Heart right ventricle (tissue), 16 donors: ENCODE measurements around the gene TMEM181. TPM values are rescaled to one million over a fixed set of nuclear protein-coding genes. Genes with fewer than 3 reads are reported as not detected.
A peak's percentile ranks its signal among the peaks of the same experiment; 100 is the strongest.

Experiments used
- ATAC-seq, 8 donors: fragments of 200-7000 bp; cut with Tn5 transposase; one replicate each; pipeline ENCODE4 v1.9.1; 2020; ENCODE audit warnings: mild to moderate bottlenecking in 8 of 8, moderate library complexity in 8 of 8, moderate number of reproducible peaks in 1 of 8
- DNase-seq, 2 donors: peaks; one replicate each; pipeline ENCODE4 v3.0.0-alpha.2; 2020
- H3K27ac ChIP-seq, 10 donors: fragments of 200-600 bp; sonication (generic) in 2 of 10; one replicate each; pipeline versions ENCODE4 v1.5.0 to v1.8.0; 2020 to 2022; ENCODE audit warnings: mild to moderate bottlenecking in 3 of 10
- H3K27me3 ChIP-seq, 7 donors: fragments of 200-600 bp; one replicate each; pipeline ENCODE4 v1.8.0; 2021 to 2022; ENCODE audit warnings: mild to moderate bottlenecking in 2 of 7
- H3K36me3 ChIP-seq, 9 donors: fragments of 200-600 bp; sonication (generic) in 1 of 9; one replicate each; pipeline versions ENCODE4 v1.5.0 to v1.8.0; 2020 to 2022; ENCODE audit warnings: mild to moderate bottlenecking in 2 of 9
- H3K4me1 ChIP-seq, 9 donors: fragments of 200-600 bp; sonication (generic) in 1 of 9; one replicate each; pipeline versions ENCODE4 v1.5.0 to v1.8.0; 2020 to 2022; ENCODE audit warnings: mild to moderate bottlenecking in 4 of 9
- H3K4me3 ChIP-seq, 10 donors: fragments of 200-600 bp; sonication (generic) in 2 of 10; one replicate each; pipeline versions ENCODE4 v1.5.0 to v1.8.0; 2020 to 2022; ENCODE audit warnings: mild to moderate bottlenecking in 7 of 10, moderate library complexity in 2 of 10
- H3K9me3 ChIP-seq, 11 donors: fragments of 200-600 bp in 10 of 11; sonication (generic) in 2 of 11; one replicate each; pipeline versions ENCODE4 v1.5.0 to v1.8.0; 2013 to 2022; ENCODE audit warnings: mild to moderate bottlenecking in 2 of 11, control low read depth in 1 of 11, moderate library complexity in 1 of 11
- CTCF ChIP-seq, 9 donors: fragments of 200-600 bp; sonication (generic) in 2 of 9; IDR thresholded peaks; one replicate each; pipeline versions ENCODE4 v1.5.0 to v1.8.0; 2021 to 2022; ENCODE audit warnings: antibody characterized with exemption in 9 of 9, mild to moderate bottlenecking in 5 of 9, moderate library complexity in 1 of 9
- WGBS, 2 donors: extraction: QIAGEN DNeasy Blood & Tissue Kit; methylation state at CpG; one replicate each; pipeline ENCODE4 v1.1.7; 2013; ENCODE audit warnings: inconsistent platforms in 1 of 2; 5-methylcytosine and 5-hydroxymethylcytosine counted together
- intact Hi-C, 10 donors: fragments of 100-400 bp; cut with DNase I; formaldehyde crosslinking; loops; one replicate each; pipeline versions ENCODE4 v1.11.1 to v1.14.2; 2022
- polyA plus RNA-seq, 2 donors: library from polyadenylated mRNA; stranded (reverse); fragments of 200-250 nt; gene quantifications; one replicate each; pipeline ENCODE4 v1.2.3, GENCODE V29; 2013
- total RNA-seq, 10 donors: library from RNA; stranded (reverse); fragmentation: NEBNext Ultra II Directional in 3 of 10; extraction: Animal tissue kit (Norgen Biotek cat#: 25700) in 3 of 10; gene quantifications; one replicate each; pipeline versions ENCODE4 v1.2.1 to v1.2.4, GENCODE V29; 2021 to 2023
- donor health status: Arrhythmogenic right ventricular cardiomyopathy.
- donor health status: ischemic (EF 13 %, LVEDD 7.1; RV severe dilation, severe dysfunction).
- donor health status: healthy with polysubstance abuse.
- donor health status: DM: no; HTN: yes; CAD: no.
- donor health status: DM: no; HTN: no; CAD: no.
- donor health status: ischemic (EF 25% LVEDD 6.9; RV normal size, moderate dysfunction).
- donor health status: ischemic (EF 25% LVEDD 5.7; RV mildly dilated, moderate dysfunction).
- donor health status: healthy.
- donor health status: DM: yes; HTN: yes; CAD: no.
- donor health status: Ischemic cardiomyopathy.
- donor health status: ischemic (EF 35%, LVEDD 5.7; RV mildly dilated, moderate dysfunction).
- donor health status: nonischemic (EF 11% LVEDD 7.7; RV severe dilation, severe dysfunction).
- donor health status: DM: yes; HTN: yes; CAD: no.
- donor health status: PGD.
- donor health status: ischemic (EF 29% LVEDD 5.4; RV normal size, mild dysfunction).
- donor health status: nonischemic (EF 23%, LVEDD 6.1; RV moderate dilation, normal function).

TMEM181 gene
- total and polyA plus RNA-seq, 12 donors, result 5.9 to 13.4 (median 9.6) TPM

GRCh38 chr6:158644231-158645063, 84.6 kb downstream of the TMEM181 start, which contains the start of gene DYNLT1:
DYNLT1 (minus strand) TSS chr6:158644743; CDS start chr6:158644708, 35 bp downstream.
- DNase-seq (peak; percentile 93 to 96), ATAC-seq (peak; percentile 95 to 97 (median 96))
- H3K4me1 ChIP-seq, result peaks cover 6 to 64% (median 42%) of the 10 kb centered on the region in 9 donors
- H3K36me3 ChIP-seq, result peaks cover 0 to 28% (median 0%) of the 10 kb centered on the region in 9 donors
- peak in 1 of 9 donors; percentile 7 for TF ChIP-seq CTCF (IDR thresholded peaks at IDR 0.05)
- no peaks in the 10 kb centered on the region for H3K27me3 ChIP-seq
- intact Hi-C loops, result no loop called here
- peak within 1 kb of the TSS; percentile 75 to 99 (median 92) for H3K4me3 ChIP-seq
- WGBS, 2 donors, result 1% methylated on average over 73 to 81 of the region's 81 CpGs
- H3K9me3 ChIP-seq, result no peaks in the 10 kb centered on the region
- peak within 1 kb of the TSS; percentile 79 to 100 (median 98) for H3K27ac ChIP-seq

GRCh38 chr6:158645064-158646022, 85.5 kb downstream of the TMEM181 start:
- DNase-seq, result no peak
- H3K4me3 ChIP-seq, result peak overlapping the region; percentile 75 to 99 (median 92)
- H3K27ac ChIP-seq, result peak overlapping the region; percentile 79 to 100 (median 98)
- H3K36me3 ChIP-seq, result peaks cover 0 to 19% (median 0%) of the 10 kb centered on the region in 9 donors
- peaks cover 6 to 72% (median 38%) of the 10 kb centered on the region in 9 donors for H3K4me1 ChIP-seq
- no peak for TF ChIP-seq CTCF (IDR thresholded peaks at IDR 0.05)
- intact Hi-C loops, result no loop called here
- H3K27me3 ChIP-seq, result no peaks in the 10 kb centered on the region
- no peaks in the 10 kb centered on the region for H3K9me3 ChIP-seq
- WGBS, 2 donors, result 29 to 30% methylated on average over 21 of the region's 21 CpGs
- ATAC-seq, result no peak

GRCh38 chr6:158646023-158646910, 86.4 kb downstream of the TMEM181 start:
- H3K4me3 ChIP-seq, result no peak overlapping the region

More at GRCh38 chr6:158646023-158646910, 86.4 kb downstream of the TMEM181 start:
- H3K27ac ChIP-seq, result peak overlapping the region in 2 of 10 donors; percentile 89 to 100
- no peaks in the 10 kb centered on the region for H3K9me3 ChIP-seq
- 70 to 83% methylated on average over 10 of the region's 10 CpGs for WGBS, 2 donors
- intact Hi-C loops, result no loop called here
- peaks cover 0 to 10% (median 0%) of the 10 kb centered on the region in 9 donors for H3K36me3 ChIP-seq
- peaks cover 6 to 68% (median 29%) of the 10 kb centered on the region in 9 donors for H3K4me1 ChIP-seq
- DNase-seq, result no peak
- no peak for TF ChIP-seq CTCF (IDR thresholded peaks at IDR 0.05)
- H3K27me3 ChIP-seq, result no peaks in the 10 kb centered on the region
- no peak for ATAC-seq
